HCT116 (cell line): Measurements from ENCODE around the gene DDN.

Source experiments
- CBX3 ChIP-seq: IDR thresholded peaks from 2 replicates; pipeline ENCODE4 v1.6.1; 2012; ENCODE audit warnings: low read depth
- CEBPB ChIP-seq: IDR thresholded peaks from 2 replicates; pipeline ENCODE4 v1.6.1; 2012; ENCODE audit warnings: low read depth
- EZH2 ChIP-seq: fragments of 200-600 bp; sonication (generic); IDR thresholded peaks from 2 replicates; pipeline ENCODE4 v1.6.1; 2017; ENCODE audit warnings: antibody characterized with exemption, mixed run types
- MAX ChIP-seq: IDR thresholded peaks from 2 replicates; pipeline ENCODE4 v1.6.1; 2012
- POLR2A ChIP-seq: IDR thresholded peaks from 2 replicates; pipeline ENCODE4 v1.7.0; 2011; ENCODE audit warnings: borderline replicate concordance; ENCODE audit not compliant: insufficient read depth, insufficient read length; ENCODE audit errors: extremely low read depth
- POLR2AphosphoS5 ChIP-seq: IDR thresholded peaks from 2 replicates; pipeline ENCODE4 v1.6.1; 2011; ENCODE audit warnings: mild to moderate bottlenecking, low read depth, low read length, moderate library complexity
- SRF ChIP-seq: IDR thresholded peaks from 2 replicates; pipeline ENCODE4 v1.6.1; 2012; ENCODE audit warnings: low read depth
- TCF7L2 ChIP-seq: IDR thresholded peaks from 2 replicates; pipeline ENCODE4 v1.7.0; 2011; ENCODE audit warnings: borderline replicate concordance, inconsistent platforms; ENCODE audit not compliant: insufficient read depth, insufficient read length; ENCODE audit errors: extremely low read depth
- ZFX ChIP-seq: fragments of 450-650 bp; IDR thresholded peaks from 2 replicates; pipeline ENCODE4 v1.6.1; 2017
- TF ChIP-seq, protein P1 (sequence below), 3 experiments: fragments of 200-600 bp in 1 of 3; sonication (generic) in 1 of 3; IDR thresholded peaks in 2 of 3; conservative IDR thresholded peaks in 1 of 3; 2 replicates each; pipeline ENCODE4 v1.5.1; 2012 to 2017; ENCODE audit warnings: low read depth in 2 of 3, low read length in 2 of 3, antibody characterized with exemption in 1 of 3, borderline replicate concordance in 1 of 3, control low read depth in 1 of 3, mild to moderate bottlenecking in 1 of 3, mixed read lengths in 1 of 3, mixed run types in 1 of 3, moderate library complexity in 1 of 3; ENCODE audit not compliant: insufficient read depth in 1 of 3
- TF ChIP-seq, protein P2 (sequence below): IDR thresholded peaks from 2 replicates; pipeline ENCODE4 v1.6.1; 2012
- TF ChIP-seq, protein P3 (sequence below): IDR thresholded peaks from 2 replicates; pipeline ENCODE4 v1.6.1; 2012; ENCODE audit warnings: low read depth

- TF ChIP-seq, protein P1, sequence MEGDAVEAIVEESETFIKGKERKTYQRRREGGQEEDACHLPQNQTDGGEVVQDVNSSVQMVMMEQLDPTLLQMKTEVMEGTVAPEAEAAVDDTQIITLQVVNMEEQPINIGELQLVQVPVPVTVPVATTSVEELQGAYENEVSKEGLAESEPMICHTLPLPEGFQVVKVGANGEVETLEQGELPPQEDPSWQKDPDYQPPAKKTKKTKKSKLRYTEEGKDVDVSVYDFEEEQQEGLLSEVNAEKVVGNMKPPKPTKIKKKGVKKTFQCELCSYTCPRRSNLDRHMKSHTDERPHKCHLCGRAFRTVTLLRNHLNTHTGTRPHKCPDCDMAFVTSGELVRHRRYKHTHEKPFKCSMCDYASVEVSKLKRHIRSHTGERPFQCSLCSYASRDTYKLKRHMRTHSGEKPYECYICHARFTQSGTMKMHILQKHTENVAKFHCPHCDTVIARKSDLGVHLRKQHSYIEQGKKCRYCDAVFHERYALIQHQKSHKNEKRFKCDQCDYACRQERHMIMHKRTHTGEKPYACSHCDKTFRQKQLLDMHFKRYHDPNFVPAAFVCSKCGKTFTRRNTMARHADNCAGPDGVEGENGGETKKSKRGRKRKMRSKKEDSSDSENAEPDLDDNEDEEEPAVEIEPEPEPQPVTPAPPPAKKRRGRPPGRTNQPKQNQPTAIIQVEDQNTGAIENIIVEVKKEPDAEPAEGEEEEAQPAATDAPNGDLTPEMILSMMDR (IDR thresholded peaks at IDR 0.05 in 2 of 3, conservative IDR thresholded peaks at IDR 0.05 in 1 of 3; ENCODE audit: borderline replicate concordance in 1 of 3, insufficient read depth in 1 of 3, low read depth in 2 of 3, low read length in 2 of 3): no peak
- TF ChIP-seq TCF7L2 (no peak), EZH2 (no peak), SRF (no peak), CBX3 (no peak), CEBPB (no peak), ZFX (no peak), MAX (no peak), POLR2AphosphoS5 (no peak), POLR2A (no peak)
- TF ChIP-seq, protein P2, sequence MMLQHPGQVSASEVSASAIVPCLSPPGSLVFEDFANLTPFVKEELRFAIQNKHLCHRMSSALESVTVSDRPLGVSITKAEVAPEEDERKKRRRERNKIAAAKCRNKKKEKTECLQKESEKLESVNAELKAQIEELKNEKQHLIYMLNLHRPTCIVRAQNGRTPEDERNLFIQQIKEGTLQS: no peak
- TF ChIP-seq, protein P3, sequence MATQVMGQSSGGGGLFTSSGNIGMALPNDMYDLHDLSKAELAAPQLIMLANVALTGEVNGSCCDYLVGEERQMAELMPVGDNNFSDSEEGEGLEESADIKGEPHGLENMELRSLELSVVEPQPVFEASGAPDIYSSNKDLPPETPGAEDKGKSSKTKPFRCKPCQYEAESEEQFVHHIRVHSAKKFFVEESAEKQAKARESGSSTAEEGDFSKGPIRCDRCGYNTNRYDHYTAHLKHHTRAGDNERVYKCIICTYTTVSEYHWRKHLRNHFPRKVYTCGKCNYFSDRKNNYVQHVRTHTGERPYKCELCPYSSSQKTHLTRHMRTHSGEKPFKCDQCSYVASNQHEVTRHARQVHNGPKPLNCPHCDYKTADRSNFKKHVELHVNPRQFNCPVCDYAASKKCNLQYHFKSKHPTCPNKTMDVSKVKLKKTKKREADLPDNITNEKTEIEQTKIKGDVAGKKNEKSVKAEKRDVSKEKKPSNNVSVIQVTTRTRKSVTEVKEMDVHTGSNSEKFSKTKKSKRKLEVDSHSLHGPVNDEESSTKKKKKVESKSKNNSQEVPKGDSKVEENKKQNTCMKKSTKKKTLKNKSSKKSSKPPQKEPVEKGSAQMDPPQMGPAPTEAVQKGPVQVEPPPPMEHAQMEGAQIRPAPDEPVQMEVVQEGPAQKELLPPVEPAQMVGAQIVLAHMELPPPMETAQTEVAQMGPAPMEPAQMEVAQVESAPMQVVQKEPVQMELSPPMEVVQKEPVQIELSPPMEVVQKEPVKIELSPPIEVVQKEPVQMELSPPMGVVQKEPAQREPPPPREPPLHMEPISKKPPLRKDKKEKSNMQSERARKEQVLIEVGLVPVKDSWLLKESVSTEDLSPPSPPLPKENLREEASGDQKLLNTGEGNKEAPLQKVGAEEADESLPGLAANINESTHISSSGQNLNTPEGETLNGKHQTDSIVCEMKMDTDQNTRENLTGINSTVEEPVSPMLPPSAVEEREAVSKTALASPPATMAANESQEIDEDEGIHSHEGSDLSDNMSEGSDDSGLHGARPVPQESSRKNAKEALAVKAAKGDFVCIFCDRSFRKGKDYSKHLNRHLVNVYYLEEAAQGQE: no peak
These were observed 39.2 kb upstream of the DDN start for GRCh38 chr12:49038291-49038955.
